ENCODE measurements around the gene ZNF827. TPM values are rescaled to one million over a fixed set of nuclear protein-coding genes. Genes with fewer than 3 reads are reported as not detected.
A peak's percentile ranks its signal among the peaks of the same experiment; 100 is the strongest.

Gene ZNF827
- polyA plus RNA-seq, 1 donor from 2014 or later, result 12.1 TPM

GRCh38 chr4:145840801-145841200 is 97.8 kb downstream of the ZNF827 start:
- H3K9me2 ChIP-seq (ENCODE audit: insufficient read depth, low read length), result no peaks in the 10 kb centered on the region

DNA sequence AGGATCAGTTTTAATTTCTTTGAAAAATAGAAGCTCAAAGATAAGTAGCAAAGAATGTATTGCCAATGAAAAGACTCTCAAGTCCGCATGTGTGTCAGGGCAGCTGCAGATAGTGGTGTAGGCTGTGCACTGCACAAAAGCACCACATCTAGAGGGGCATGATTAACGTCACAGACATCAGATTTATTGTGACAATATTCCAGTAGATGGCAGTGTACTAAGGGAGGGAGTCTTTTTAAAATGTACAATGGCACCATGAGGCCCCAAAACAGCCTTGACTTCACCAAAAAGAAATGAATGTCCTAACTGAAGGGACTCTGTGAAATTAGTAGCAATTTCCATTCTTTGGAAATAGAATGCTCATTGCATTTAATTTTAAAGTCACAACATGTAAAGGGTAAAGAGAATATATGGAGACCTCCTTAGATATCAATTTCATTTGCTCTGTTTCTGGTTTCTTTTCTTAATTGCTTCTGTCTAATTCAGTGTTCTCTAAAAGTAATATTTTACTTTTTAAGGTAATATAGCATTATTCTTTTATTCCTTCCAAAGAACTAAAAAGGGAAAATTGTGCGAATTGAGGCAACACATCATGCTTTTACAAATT is 98.4 kb downstream of the ZNF827 start:
- no peaks in the 10 kb centered on the region for H4K20me1 ChIP-seq (ENCODE audit: insufficient read depth)
- no peaks in the 10 kb centered on the region for H3K9me2 ChIP-seq (ENCODE audit: insufficient read depth, low read length)
- no peaks in the 10 kb centered on the region for H3K27me3 ChIP-seq (ENCODE audit: insufficient read depth, low read depth, low read length)
- H3K27ac ChIP-seq (ENCODE audit: low read length), result no peak overlapping the region
- no peak overlapping the region for H3K9ac ChIP-seq (ENCODE audit: low read length)
- H3K4me2 ChIP-seq (ENCODE audit: low read length), result no peak overlapping the region
- no peak overlapping the region for H3K4me3 ChIP-seq (ENCODE audit: low read length)
- H2AFZ ChIP-seq (ENCODE audit: low read depth, low read length), result no peak overlapping the region
- TF ChIP-seq RAD21 (conservative IDR thresholded peaks at IDR 0.05), result peak; percentile 27
- TF ChIP-seq SMC3 (conservative IDR thresholded peaks at IDR 0.05; ENCODE audit: poor library complexity), result peak; percentile 42
- TF ChIP-seq CTCF (IDR thresholded peaks at IDR 0.05; ENCODE audit: poor library complexity, severe bottlenecking), result peak; percentile 50
- TF ChIP-seq MXI1 (conservative IDR thresholded peaks at IDR 0.05; ENCODE audit: poor library complexity, severe bottlenecking), result no peak
- no peaks in the 10 kb centered on the region for H3K79me2 ChIP-seq (replicated peaks; ENCODE audit: insufficient read depth, low read length)
- no peaks in the 10 kb centered on the region for H3F3A ChIP-seq (ENCODE audit: insufficient read depth, low read length, poor library complexity, severe bottlenecking)
- H3K36me3 ChIP-seq (ENCODE audit: insufficient read depth, low read length), result peaks cover 4% of the 10 kb centered on the region
- no peaks in the 10 kb centered on the region for H3K9me3 ChIP-seq (ENCODE audit: low read length)

More at GRCh38 chr4:145840801-145841200, 97.8 kb downstream of the ZNF827 start:
- H3K36me3 ChIP-seq (ENCODE audit: insufficient read depth, low read length), result peaks cover 4% of the 10 kb centered on the region
- no peaks in the 10 kb centered on the region for H3K79me2 ChIP-seq (replicated peaks; ENCODE audit: insufficient read depth, low read length)
- no peak overlapping the region for H3K4me3 ChIP-seq (ENCODE audit: low read length)
- TF ChIP-seq SMC3 (conservative IDR thresholded peaks at IDR 0.05; ENCODE audit: poor library complexity) (no peak), RAD21 (conservative IDR thresholded peaks at IDR 0.05) (no peak), REST (IDR thresholded peaks at IDR 0.05; ENCODE audit: borderline replicate concordance) (no peak), TAF1 (IDR thresholded peaks at IDR 0.05; ENCODE audit: low read depth) (no peak), MXI1 (conservative IDR thresholded peaks at IDR 0.05; ENCODE audit: poor library complexity, severe bottlenecking) (no peak), EP300 (conservative IDR thresholded peaks at IDR 0.05; ENCODE audit: poor library complexity, severe bottlenecking) (no peak), CTCF (IDR thresholded peaks at IDR 0.05; ENCODE audit: poor library complexity, severe bottlenecking) (no peak), EZH2 (IDR thresholded peaks at IDR 0.05; ENCODE audit: borderline replicate concordance, insufficient read depth, low read length, poor library complexity, severe bottlenecking) (no peak), POLR2AphosphoS5 (IDR thresholded peaks at IDR 0.05) (no peak)
- no peaks in the 10 kb centered on the region for H3F3A ChIP-seq (ENCODE audit: insufficient read depth, low read length, poor library complexity, severe bottlenecking)
- no peak overlapping the region for H2AFZ ChIP-seq (ENCODE audit: low read depth, low read length)
- no peaks in the 10 kb centered on the region for H3K9me3 ChIP-seq (ENCODE audit: low read length)
- H3K4me2 ChIP-seq (ENCODE audit: low read length), result no peak overlapping the region
- H4K20me1 ChIP-seq (ENCODE audit: insufficient read depth), result no peaks in the 10 kb centered on the region
- no peak overlapping the region for H3K27ac ChIP-seq (ENCODE audit: low read length)
- no peak overlapping the region for H3K9ac ChIP-seq (ENCODE audit: low read length)
- H3K27me3 ChIP-seq (ENCODE audit: insufficient read depth, low read depth, low read length), result no peaks in the 10 kb centered on the region

All from neural cell (in vitro differentiated cells).